A549 (cell line): ENCODE data around the gene IL36B. TPM values are rescaled to one million over a fixed set of nuclear protein-coding genes. Genes with fewer than 3 reads are reported as not detected.

Source experiments
- ATAC-seq, 2 experiments: fragments of 200-7000 bp in 1 of 2; fragments of >200 bp in 1 of 2; cut with Nextera tagmentation in 1 of 2; cut with Tn5 transposase in 1 of 2; 3 replicates each; pipeline versions ENCODE4 v1.8.0 to v1.9.1; 2018 to 2020; ENCODE audit warnings: mild to moderate bottlenecking in 1 of 2, moderate library complexity in 1 of 2
- CTCF ChIA-PET: fragments of 300-600 bp; sonication (Branson Sonifier 250); formaldehyde crosslinking; extraction: SDS; loops from one replicate; lab custom pipeline; 2021; ENCODE audit warnings: antibody characterized with exemption, inconsistent platforms; lab: Yijun Ruan, JAX
- POLR2A ChIA-PET: fragments of 350-600 bp; formaldehyde crosslinking; extraction: SDS; loops from one replicate; lab custom pipeline; 2021; ENCODE audit warnings: antibody characterized with exemption, inconsistent platforms; lab: Yijun Ruan, JAX
- DNase-seq, 2 experiments: peaks; one replicate each; pipeline versions ENCODE4 v3.0.0 to v3.0.0-alpha.2; 2011 to 2016; ENCODE audit warnings: low read depth in 1 of 2, low spot score in 1 of 2
- FAIRE-seq: peaks from 2 replicates; lab custom pipeline; 2011; peaks lifted over from hg19 to GRCh38; lab: Jason Lieb, UNC
- H3K27ac ChIP-seq, 2 experiments: fragments of >200 bp; sonication (Bioruptor Twin); formaldehyde crosslinking; 3 replicates each; pipeline ENCODE4 v1.5.1; 2016 to 2017
- H3K4me1 ChIP-seq: fragments of >200 bp; sonication (Bioruptor Twin); formaldehyde crosslinking; 3 replicates; pipeline ENCODE4 v1.6.1; 2016
- H3K4me2 ChIP-seq: fragments of >200 bp; sonication (Bioruptor Twin); formaldehyde crosslinking; 3 replicates; pipeline ENCODE4 v1.6.1; 2016
- H3K4me3 ChIP-seq: fragments of >200 bp; sonication (Bioruptor Twin); formaldehyde crosslinking; 3 replicates; pipeline ENCODE4 v1.5.1; 2016
- H3K9me3 ChIP-seq: fragments of >200 bp; sonication (Bioruptor Twin); formaldehyde crosslinking; 3 replicates; pipeline ENCODE4 v1.6.1; 2016
- BCL3 ChIP-seq: fragments of >200 bp; sonication (Bioruptor Twin); formaldehyde crosslinking; IDR thresholded peaks from 3 replicates; pipeline ENCODE4 v1.6.1; 2016
- CBX2 ChIP-seq: fragments of 200-600 bp; sonication (generic); IDR thresholded peaks from 2 replicates; pipeline ENCODE4 v1.6.1; 2016; ENCODE audit warnings: low read depth, mild to moderate bottlenecking, borderline replicate concordance
- CBX8 ChIP-seq: fragments of 200-600 bp; sonication (generic); IDR thresholded peaks from 2 replicates; pipeline ENCODE4 v1.6.1; 2016
- CEBPB ChIP-seq, 2 experiments: fragments of >200 bp in 1 of 2; sonication (Bioruptor Twin) in 1 of 2; formaldehyde crosslinking in 1 of 2; IDR thresholded peaks; 2 replicates each; pipeline ENCODE4 v1.6.1; 2012 to 2016
- EHF ChIP-seq: fragments of 250-450 bp; sonication (Bioruptor Pico); IDR thresholded peaks from 2 replicates; pipeline ENCODE4 v1.5.0; 2020; ENCODE audit warnings: mild to moderate bottlenecking
- EP300 ChIP-seq, 2 experiments: fragments of >200 bp; sonication (Bioruptor Twin); formaldehyde crosslinking; IDR thresholded peaks; 2 replicates in 1 of 2; 3 replicates in 1 of 2; pipeline ENCODE4 v1.6.1; 2016 to 2017
- ESRRA ChIP-seq: fragments of 150-350 bp; IDR thresholded peaks from 2 replicates; pipeline ENCODE4 v1.6.1; 2014; ENCODE audit warnings: mild to moderate bottlenecking, low read length, borderline replicate concordance
- FOSL2 ChIP-seq, 2 experiments: fragments of 450-650 bp in 1 of 2; fragments of >200 bp in 1 of 2; sonication (Bioruptor Twin) in 1 of 2; formaldehyde crosslinking; IDR thresholded peaks; 2 replicates each; pipeline versions ENCODE4 v1.5.0 to v1.6.1; 2016 to 2020; ENCODE audit warnings: mild to moderate bottlenecking in 1 of 2, moderate library complexity in 1 of 2
- FOXS1 ChIP-seq: fragments of 250-450 bp; sonication (Bioruptor Pico); IDR thresholded peaks from 2 replicates; pipeline ENCODE4 v1.5.0; 2020; ENCODE audit warnings: mild to moderate bottlenecking, moderate library complexity
- HOXA7 ChIP-seq: fragments of 250-450 bp; sonication (Bioruptor Pico); IDR thresholded peaks from 2 replicates; pipeline ENCODE4 v1.5.0; 2020; ENCODE audit warnings: mild to moderate bottlenecking, moderate library complexity
- HOXB13 ChIP-seq: fragments of 250-450 bp; sonication (Bioruptor Pico); IDR thresholded peaks from 2 replicates; pipeline ENCODE4 v1.5.0; 2020; ENCODE audit warnings: low read depth, mild to moderate bottlenecking, moderate library complexity
- MAFK ChIP-seq: fragments of 450-650 bp; IDR thresholded peaks from 2 replicates; pipeline ENCODE4 v1.6.1; 2014; ENCODE audit not compliant: partially characterized antibody
- NFE2L2 ChIP-seq: fragments of 150-350 bp; conservative IDR thresholded peaks from 2 replicates; pipeline ENCODE4 v1.6.1; 2014; ENCODE audit warnings: low read length
- NR3C1 ChIP-seq: fragments of >200 bp; sonication (Bioruptor Twin); formaldehyde crosslinking; IDR thresholded peaks from 3 replicates; pipeline ENCODE4 v1.6.1; 2017
- RARB ChIP-seq: fragments of 250-450 bp; sonication (Bioruptor Pico); IDR thresholded peaks from 2 replicates; pipeline ENCODE4 v1.8.0; 2021; ENCODE audit warnings: mild to moderate bottlenecking, moderate library complexity
- RCOR1 ChIP-seq: fragments of 150-350 bp; IDR thresholded peaks from 2 replicates; pipeline ENCODE4 v1.6.1; 2014; ENCODE audit warnings: antibody characterized with exemption, low read length, low read depth
- RFX5 ChIP-seq: fragments of 450-650 bp; IDR thresholded peaks from 2 replicates; pipeline ENCODE4 v1.7.1; 2014; ENCODE audit warnings: antibody characterized with exemption, mild to moderate bottlenecking, moderate library complexity
- TP53 ChIP-seq: fragments of 250-450 bp; sonication (Bioruptor Pico); IDR thresholded peaks from 2 replicates; pipeline ENCODE4 v1.5.0; 2021; ENCODE audit warnings: mild to moderate bottlenecking, moderate library complexity
- ZFP36 ChIP-seq: fragments of 450-650 bp; IDR thresholded peaks from 2 replicates; pipeline ENCODE4 v1.6.1; 2014; ENCODE audit warnings: borderline replicate concordance; ENCODE audit not compliant: partially characterized antibody
- ZNF302 ChIP-seq: fragments of 250-450 bp; sonication (Bioruptor Pico); IDR thresholded peaks from 2 replicates; pipeline ENCODE4 v1.9.0; 2021; ENCODE audit warnings: inconsistent platforms, mild to moderate bottlenecking, moderate library complexity
- ZSCAN20 ChIP-seq: fragments of 250-450 bp; sonication (Bioruptor Pico); IDR thresholded peaks from 2 replicates; pipeline ENCODE4 v1.8.0; 2022; ENCODE audit warnings: mild to moderate bottlenecking, moderate library complexity
- WGBS: methylation state at CpG from one replicate; pipeline ENCODE4 v1.1.6; 2017; ENCODE audit errors: missing lambda C conversion rate; 5-methylcytosine and 5-hydroxymethylcytosine counted together
- polyA plus RNA-seq, 4 experiments: library from polyadenylated mRNA; depleted of rRNA in 3 of 4; stranded (reverse); fragments of >200 nt; fragmentation: RNase III in 1 of 4; extraction: RNeasy Plus Mini Kit Qiagen cat#74134 plus additional on column Dnase treatment in 1 of 4; gene quantifications; 2 replicates in 3 of 4; 3 replicates in 1 of 4; pipeline ENCODE4 v1.2.3, GENCODE V29; 2011 to 2017
- TF ChIP-seq, protein P1 (sequence below): fragments of >200 bp; sonication (Bioruptor Twin); formaldehyde crosslinking; IDR thresholded peaks from 3 replicates; pipeline ENCODE4 v1.5.1; 2016
- TF ChIP-seq, protein P2 (sequence below): IDR thresholded peaks from 2 replicates; pipeline ENCODE4 v1.6.1; 2012
- TF ChIP-seq, protein P3 (sequence below): fragments of 450-650 bp; IDR thresholded peaks from 2 replicates; pipeline ENCODE4 v1.6.1; 2014; ENCODE audit warnings: antibody characterized with exemption

Gene IL36B
- polyA plus RNA-seq, 2 of the 4 experiments (the other 2 are of a cell fraction) = not detected

DNA sequence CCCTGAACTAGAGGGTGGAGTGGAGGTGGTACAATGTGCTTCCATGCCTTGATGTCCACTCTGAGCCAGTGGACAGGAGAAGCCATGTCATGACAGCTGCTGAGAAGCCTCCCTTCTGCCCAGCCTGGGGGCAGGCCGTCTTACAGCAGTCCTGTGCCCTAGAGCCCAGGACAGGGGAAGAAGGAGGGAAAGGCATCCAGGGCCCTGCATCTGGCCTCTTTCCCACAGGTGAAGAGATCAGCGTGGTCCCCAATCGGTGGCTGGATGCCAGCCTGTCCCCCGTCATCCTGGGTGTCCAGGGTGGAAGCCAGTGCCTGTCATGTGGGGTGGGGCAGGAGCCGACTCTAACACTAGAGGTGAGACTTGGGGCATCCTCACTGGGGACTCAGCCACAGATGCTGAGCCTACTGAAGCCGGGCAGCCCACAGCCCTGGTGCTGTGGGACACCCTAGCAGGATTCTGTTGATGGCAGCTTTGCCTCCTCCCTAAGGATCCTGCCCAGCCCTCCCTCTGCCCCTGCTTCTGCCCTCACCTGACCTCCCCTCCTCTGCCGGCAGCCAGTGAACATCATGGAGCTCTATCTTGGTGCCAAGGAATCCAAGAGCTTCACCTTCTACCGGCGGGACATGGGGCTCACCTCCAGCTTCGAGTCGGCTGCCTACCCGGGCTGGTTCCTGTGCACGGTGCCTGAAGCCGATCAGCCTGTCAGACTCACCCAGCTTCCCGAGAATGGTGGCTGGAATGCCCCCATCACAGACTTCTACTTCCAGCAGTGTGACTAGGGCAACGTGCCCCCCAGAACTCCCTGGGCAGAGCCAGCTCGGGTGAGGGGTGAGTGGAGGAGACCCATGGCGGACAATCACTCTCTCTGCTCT is 9.5 kb upstream of the IL36B start:
- POLR2A ChIA-PET = no interaction called here
- CTCF ChIA-PET = interaction anchor here (1.3 to 1.9 kb wide), 3 partner anchors 10 to 20 kb away, joined by 3 to 8 read pairs (median 3); no protein-coding TSS in a partner anchor
- no peak for ATAC-seq

DNA sequence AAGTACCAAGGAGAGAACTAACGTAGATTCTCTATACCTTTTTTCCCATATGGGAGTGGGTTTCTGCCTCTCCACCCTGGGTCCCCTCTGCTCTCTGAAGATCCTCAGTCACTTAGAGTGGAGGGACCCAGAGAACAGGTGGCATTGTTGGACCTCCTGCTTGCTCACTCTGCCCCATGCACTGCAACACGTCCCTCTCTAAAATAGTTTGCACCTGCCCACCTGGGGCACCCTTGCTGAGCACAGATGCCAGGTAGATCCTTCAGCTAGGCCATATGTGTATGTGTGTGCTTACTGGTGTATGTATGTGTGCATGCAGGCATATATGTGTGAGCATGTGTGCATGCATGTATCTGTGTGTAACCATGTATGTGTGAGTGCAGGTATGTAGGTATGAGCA is 8.6 kb upstream of the IL36B start:
- TF ChIP-seq MAFK = no peak
- WGBS = 32% methylated on average over 2 of the region's 2 CpGs
- Histone ChIP-seq H3K27ac (no peak overlapping the region), H3K4me2 (no peak overlapping the region), H3K4me1 (no peaks in the 10 kb centered on the region), H3K4me3 (no peak overlapping the region), H3K9me3 (peaks cover 13% of the 10 kb centered on the region; the same call in 1 of the 3 replicates)
- CTCF ChIA-PET = interaction anchor here (0.6 kb wide), 1 partner anchor 1502 kb away, joined by 5 read pairs; no protein-coding TSS in a partner anchor
- FAIRE-seq (no peak), DNase-seq (no peak), ATAC-seq (no peak)
- POLR2A ChIA-PET = no interaction called here

More for the DNA sequence above, 9.5 kb upstream of the IL36B start:
- H3K27ac ChIP-seq = no peak overlapping the region
- H3K9me3 ChIP-seq = 0 out of 3 replicates have a peak, but pooled peaks cover 10% of the 10 kb centered on the region
- TF ChIP-seq ESRRA (no peak), RFX5 (no peak), RARB (CRISPR knock-in tag) (no peak), ZNF302 (CRISPR knock-in tag) (no peak), MAFK (no peak), TP53 (CRISPR knock-in tag) (no peak), HOXB13 (CRISPR knock-in tag) (no peak), ZFP36 (no peak), FOSL2 (IDR thresholded peaks at IDR 0.05) (no peak), FOSL2 (CRISPR knock-in tag; IDR thresholded peaks at IDR 0.05) (no peak), CEBPB (IDR thresholded peaks at IDR 0.05) (no peak), RCOR1 (no peak), EHF (CRISPR knock-in tag) (no peak), NR3C1 (no peak)
- TF ChIP-seq, protein P1, sequence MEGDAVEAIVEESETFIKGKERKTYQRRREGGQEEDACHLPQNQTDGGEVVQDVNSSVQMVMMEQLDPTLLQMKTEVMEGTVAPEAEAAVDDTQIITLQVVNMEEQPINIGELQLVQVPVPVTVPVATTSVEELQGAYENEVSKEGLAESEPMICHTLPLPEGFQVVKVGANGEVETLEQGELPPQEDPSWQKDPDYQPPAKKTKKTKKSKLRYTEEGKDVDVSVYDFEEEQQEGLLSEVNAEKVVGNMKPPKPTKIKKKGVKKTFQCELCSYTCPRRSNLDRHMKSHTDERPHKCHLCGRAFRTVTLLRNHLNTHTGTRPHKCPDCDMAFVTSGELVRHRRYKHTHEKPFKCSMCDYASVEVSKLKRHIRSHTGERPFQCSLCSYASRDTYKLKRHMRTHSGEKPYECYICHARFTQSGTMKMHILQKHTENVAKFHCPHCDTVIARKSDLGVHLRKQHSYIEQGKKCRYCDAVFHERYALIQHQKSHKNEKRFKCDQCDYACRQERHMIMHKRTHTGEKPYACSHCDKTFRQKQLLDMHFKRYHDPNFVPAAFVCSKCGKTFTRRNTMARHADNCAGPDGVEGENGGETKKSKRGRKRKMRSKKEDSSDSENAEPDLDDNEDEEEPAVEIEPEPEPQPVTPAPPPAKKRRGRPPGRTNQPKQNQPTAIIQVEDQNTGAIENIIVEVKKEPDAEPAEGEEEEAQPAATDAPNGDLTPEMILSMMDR = no peak
- TF ChIP-seq, protein P2, sequence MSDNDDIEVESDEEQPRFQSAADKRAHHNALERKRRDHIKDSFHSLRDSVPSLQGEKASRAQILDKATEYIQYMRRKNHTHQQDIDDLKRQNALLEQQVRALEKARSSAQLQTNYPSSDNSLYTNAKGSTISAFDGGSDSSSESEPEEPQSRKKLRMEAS = no peak
- H3K4me3 ChIP-seq = no peak overlapping the region
- H3K4me2 ChIP-seq = no peak overlapping the region
- H3K4me1 ChIP-seq = no peaks in the 10 kb centered on the region
- 52% methylated on average over 14 of the region's 18 CpGs for WGBS
- no peak for FAIRE-seq
- no peak for DNase-seq

GRCh38 chr2:113060796-113061195 is 8.1 kb upstream of the IL36B start:
- POLR2A ChIA-PET = no interaction called here
- no peak overlapping the region for H3K4me2 ChIP-seq
- no peak for FAIRE-seq
- TF ChIP-seq CBX2 (no peak), FOXS1 (CRISPR knock-in tag) (no peak), BCL3 (no peak), EHF (CRISPR knock-in tag) (no peak), ESRRA (no peak), CBX8 (no peak), ZSCAN20 (CRISPR knock-in tag) (no peak), NFE2L2 (no peak), HOXA7 (CRISPR knock-in tag) (no peak), HOXB13 (CRISPR knock-in tag) (no peak), EP300 (IDR thresholded peaks at IDR 0.05) (no peak)
- TF ChIP-seq, protein P3, sequence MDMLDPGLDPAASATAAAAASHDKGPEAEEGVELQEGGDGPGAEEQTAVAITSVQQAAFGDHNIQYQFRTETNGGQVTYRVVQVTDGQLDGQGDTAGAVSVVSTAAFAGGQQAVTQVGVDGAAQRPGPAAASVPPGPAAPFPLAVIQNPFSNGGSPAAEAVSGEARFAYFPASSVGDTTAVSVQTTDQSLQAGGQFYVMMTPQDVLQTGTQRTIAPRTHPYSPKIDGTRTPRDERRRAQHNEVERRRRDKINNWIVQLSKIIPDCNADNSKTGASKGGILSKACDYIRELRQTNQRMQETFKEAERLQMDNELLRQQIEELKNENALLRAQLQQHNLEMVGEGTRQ = no peak
- TF ChIP-seq, all 56 proteins: peak for 0
- H3K4me3 ChIP-seq = no peak overlapping the region
- 0% methylated on average over 1 of the region's 1 CpG for WGBS
- H3K9me3 ChIP-seq = peaks cover 16% of the 10 kb centered on the region; the same call in 1 of the 3 replicates
- no peaks in the 10 kb centered on the region for H3K4me1 ChIP-seq
- no peak for DNase-seq
- CTCF ChIA-PET = interaction anchor here (0.6 to 1.2 kb wide), 2 partner anchors 330 to 1503 kb away, joined by 4 to 5 read pairs; no protein-coding TSS in a partner anchor
- no peak overlapping the region for H3K27ac ChIP-seq
- no peak for ATAC-seq
